ENCODE results near the gene PTDSS2.

The PTDSS2 gene

DNA sequence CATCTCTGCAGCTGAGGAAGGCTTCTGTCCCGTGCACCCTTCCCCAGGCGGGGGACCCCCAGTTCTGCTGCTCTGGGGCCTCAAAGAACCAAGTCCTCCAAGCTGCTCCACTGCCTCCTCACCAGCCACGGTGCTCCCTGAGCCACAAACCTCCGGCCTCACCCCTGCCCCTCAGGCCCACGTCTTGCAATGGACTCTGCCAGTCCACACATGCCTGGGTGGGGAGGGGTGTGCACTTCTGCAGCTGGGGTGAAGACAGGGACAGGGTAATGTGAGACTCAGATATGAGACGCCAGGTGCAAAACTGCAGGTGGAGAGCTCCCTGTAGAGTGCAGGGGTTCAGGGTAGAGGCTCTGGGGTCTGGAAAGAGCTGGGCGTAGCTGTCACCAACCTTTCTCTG lies 3.2 kb upstream of the PTDSS2 start:
- no peak for FAIRE-seq
- no peak for TF ChIP-seq POLR2AphosphoS5 (IDR thresholded peaks at IDR 0.05; ENCODE audit: low read depth, low read length)
- no peak for TF ChIP-seq POLR2A (IDR thresholded peaks at IDR 0.05; ENCODE audit: low read depth, low read length)
- TF ChIP-seq TAF1 (IDR thresholded peaks at IDR 0.05; ENCODE audit: borderline replicate concordance, low read depth, low read length) = no peak
- DNase-seq (ENCODE audit: insufficient read length) = no peak

- peak; percentile 98 for FAIRE-seq
Measured at GRCh38 chr11:447923-448731, 2.0 kb upstream of the PTDSS2 start.

GRCh38 chr11:450809-451451 lies 851 bp downstream of the PTDSS2 start:
- DNase-seq (ENCODE audit: insufficient read length) = peak; percentile 63
- TF ChIP-seq TAF1 (IDR thresholded peaks at IDR 0.05; ENCODE audit: borderline replicate concordance, low read depth, low read length) (no peak), POLR2A (IDR thresholded peaks at IDR 0.05; ENCODE audit: low read depth, low read length) (no peak)
- no peak for FAIRE-seq

More at GRCh38 chr11:447923-448731, 2.0 kb upstream of the PTDSS2 start:
- peak; percentile 91 for DNase-seq (ENCODE audit: insufficient read length)
- TF ChIP-seq POLR2AphosphoS5 (IDR thresholded peaks at IDR 0.05; ENCODE audit: low read depth, low read length) (peak; percentile 60), TAF1 (IDR thresholded peaks at IDR 0.05; ENCODE audit: borderline replicate concordance, low read depth, low read length) (no peak), POLR2A (IDR thresholded peaks at IDR 0.05; ENCODE audit: low read depth, low read length) (peak; percentile 76)

DNA sequence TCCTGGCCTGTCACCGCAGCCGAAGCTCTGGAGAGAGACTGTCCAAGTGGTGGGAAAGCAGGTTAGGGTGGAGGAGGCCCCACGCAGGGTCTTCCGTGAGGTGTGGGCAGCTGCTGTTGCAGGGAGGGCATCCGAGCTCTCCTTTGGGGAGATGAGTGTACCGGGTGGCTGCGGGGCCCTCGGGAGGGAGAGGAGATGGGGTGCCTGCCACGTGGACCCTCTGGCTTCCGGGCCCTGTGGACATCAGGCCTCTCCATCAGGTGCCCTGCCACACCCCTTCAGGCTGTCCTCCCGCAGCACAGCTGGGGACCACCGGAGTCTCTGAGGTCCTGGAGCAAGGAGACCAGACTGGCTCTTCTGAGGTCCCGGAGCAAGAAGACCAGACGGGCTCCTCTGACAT lies 1.7 kb downstream of the PTDSS2 start:
- no peak for TF ChIP-seq TAF1 (IDR thresholded peaks at IDR 0.05; ENCODE audit: borderline replicate concordance, low read depth, low read length)
- no peak for TF ChIP-seq POLR2A (IDR thresholded peaks at IDR 0.05; ENCODE audit: low read depth, low read length)
- TF ChIP-seq POLR2AphosphoS5 (IDR thresholded peaks at IDR 0.05; ENCODE audit: low read depth, low read length) = no peak
- no peak for DNase-seq (ENCODE audit: insufficient read length)
- FAIRE-seq = no peak

- no peak for FAIRE-seq
- DNase-seq (ENCODE audit: insufficient read length) = no peak
- TF ChIP-seq POLR2AphosphoS5 (IDR thresholded peaks at IDR 0.05; ENCODE audit: low read depth, low read length) (no peak), POLR2A (IDR thresholded peaks at IDR 0.05; ENCODE audit: low read depth, low read length) (no peak), TAF1 (IDR thresholded peaks at IDR 0.05; ENCODE audit: borderline replicate concordance, low read depth, low read length) (no peak)
Measured at GRCh38 chr11:452203-452744, 2.2 kb downstream of the PTDSS2 start.

DNA sequence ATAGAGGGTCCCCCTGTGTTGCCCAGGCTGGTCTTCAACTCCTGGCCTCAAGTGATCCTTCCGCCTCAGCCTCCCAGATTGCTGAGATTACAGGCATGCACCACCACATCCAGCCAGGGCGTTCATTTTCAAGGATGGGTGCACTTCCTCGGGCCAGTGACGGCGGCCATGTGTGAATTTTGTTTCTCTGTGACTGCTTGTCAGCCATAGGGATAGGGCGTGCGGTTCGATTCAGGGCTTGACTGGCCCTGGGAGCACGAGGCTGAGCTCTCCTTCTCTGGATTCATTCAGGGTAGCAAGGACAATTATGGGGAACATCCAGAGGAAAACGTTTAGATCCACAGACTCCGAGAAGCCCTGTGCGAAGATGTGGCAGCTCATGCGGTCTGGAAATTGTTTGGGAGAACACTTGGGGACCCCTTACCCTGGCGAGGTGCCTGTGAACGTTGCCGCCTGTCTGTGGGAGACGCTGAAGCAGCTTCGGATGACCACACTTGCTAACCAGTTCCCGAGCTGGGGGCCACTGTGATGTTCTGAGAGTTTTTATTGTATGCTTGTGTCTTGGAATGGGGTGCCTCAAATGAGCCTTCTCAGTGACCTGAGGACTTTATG lies 2.9 kb downstream of the PTDSS2 start:
- no peak for FAIRE-seq
- TF ChIP-seq TAF1 (IDR thresholded peaks at IDR 0.05; ENCODE audit: borderline replicate concordance, low read depth, low read length) (no peak), POLR2A (IDR thresholded peaks at IDR 0.05; ENCODE audit: low read depth, low read length) (no peak), POLR2AphosphoS5 (IDR thresholded peaks at IDR 0.05; ENCODE audit: low read depth, low read length) (no peak)

DNA sequence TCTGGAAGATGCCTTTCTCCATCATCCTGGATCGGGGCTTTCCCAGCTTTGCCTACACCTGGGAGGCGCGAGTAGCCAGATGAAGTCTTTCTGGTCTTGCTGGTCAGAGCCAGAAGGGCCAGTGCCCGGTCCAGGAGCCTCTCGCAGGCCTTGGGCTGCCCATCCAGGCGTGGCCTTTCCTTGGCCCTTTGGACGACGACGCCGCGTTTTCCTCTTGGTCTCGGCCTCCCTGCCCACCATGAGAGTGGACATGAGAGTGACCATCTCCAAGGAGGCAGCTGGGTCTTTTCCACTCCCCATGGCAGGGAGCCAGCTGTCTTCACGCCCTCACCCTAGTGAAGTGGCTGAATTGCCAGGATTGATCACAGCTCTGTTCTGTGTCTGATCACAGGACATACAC lies 3.5 kb downstream of the PTDSS2 start:
- DNase-seq (ENCODE audit: insufficient read length) = no peak
- TF ChIP-seq POLR2AphosphoS5 (IDR thresholded peaks at IDR 0.05; ENCODE audit: low read depth, low read length) (no peak), POLR2A (IDR thresholded peaks at IDR 0.05; ENCODE audit: low read depth, low read length) (no peak), TAF1 (IDR thresholded peaks at IDR 0.05; ENCODE audit: borderline replicate concordance, low read depth, low read length) (no peak)
- FAIRE-seq = no peak

More for the DNA sequence above, 2.9 kb downstream of the PTDSS2 start:
- no peak for DNase-seq (ENCODE audit: insufficient read length)

DNA sequence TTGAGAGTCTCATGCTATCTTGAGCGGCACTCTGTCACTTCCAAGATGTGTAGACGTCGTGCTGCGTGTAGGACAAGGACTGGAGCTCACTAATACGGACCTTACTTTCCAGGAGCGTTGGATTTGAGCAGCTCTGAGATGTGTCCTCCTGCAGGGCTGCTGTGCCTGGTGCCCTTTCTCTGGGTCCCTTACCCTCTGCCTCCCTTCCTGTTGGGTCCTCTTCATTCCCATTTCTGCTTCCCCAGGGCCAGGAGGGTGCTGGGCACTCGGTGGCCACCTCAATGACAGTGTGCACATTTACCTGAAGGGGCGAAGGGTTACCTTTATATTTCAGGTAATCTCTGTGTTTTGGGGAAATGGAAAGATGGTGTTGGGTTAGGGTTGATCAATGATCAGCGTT lies 4.0 kb downstream of the PTDSS2 start:
- FAIRE-seq = no peak
- DNase-seq (ENCODE audit: insufficient read length) = no peak
- TF ChIP-seq TAF1 (IDR thresholded peaks at IDR 0.05; ENCODE audit: borderline replicate concordance, low read depth, low read length) = no peak
- no peak for TF ChIP-seq POLR2A (IDR thresholded peaks at IDR 0.05; ENCODE audit: low read depth, low read length)
- TF ChIP-seq POLR2AphosphoS5 (IDR thresholded peaks at IDR 0.05; ENCODE audit: low read depth, low read length) = no peak

DNA sequence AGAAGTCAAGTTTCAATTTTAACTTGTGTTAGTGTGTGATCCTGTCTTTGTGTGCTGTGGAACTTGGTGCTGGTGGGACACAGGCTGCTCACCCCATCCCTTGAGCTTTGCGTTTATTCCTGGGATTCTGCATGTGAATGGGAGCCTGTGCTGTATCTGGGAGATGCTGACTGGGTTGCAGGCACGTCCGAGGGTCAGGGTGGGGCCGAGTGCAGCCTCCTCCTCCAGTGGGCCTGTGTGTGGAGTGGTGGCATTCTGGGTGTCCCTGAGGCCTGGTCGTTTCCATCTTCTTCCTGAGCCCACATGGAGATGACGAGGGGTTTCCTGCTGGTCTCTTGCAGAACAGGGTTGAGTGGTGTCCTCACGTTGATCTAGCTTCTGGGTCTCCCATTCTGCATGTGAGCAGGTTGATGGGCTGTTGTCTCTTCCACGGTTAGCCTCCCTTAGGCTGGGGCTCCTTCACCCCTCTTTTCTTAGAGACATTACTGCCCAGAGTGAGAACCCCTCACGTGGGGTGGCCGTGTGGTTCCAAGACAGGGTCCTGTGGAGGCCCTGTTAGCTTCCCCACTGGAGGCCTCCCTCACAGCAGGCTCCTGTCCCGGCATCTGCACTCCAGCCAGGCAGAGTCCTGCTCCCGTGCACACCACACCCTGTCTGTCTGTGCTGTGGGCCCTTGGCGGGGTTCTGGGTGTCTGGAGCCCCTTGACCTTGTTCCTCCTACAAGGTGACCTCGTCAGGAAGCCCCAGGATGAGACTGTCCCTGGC lies 4.9 kb downstream of the PTDSS2 start:
- TF ChIP-seq POLR2AphosphoS5 (IDR thresholded peaks at IDR 0.05; ENCODE audit: low read depth, low read length) = no peak
- TF ChIP-seq POLR2A (IDR thresholded peaks at IDR 0.05; ENCODE audit: low read depth, low read length) = no peak
- no peak for TF ChIP-seq TAF1 (IDR thresholded peaks at IDR 0.05; ENCODE audit: borderline replicate concordance, low read depth, low read length)
- FAIRE-seq (no peak), DNase-seq (ENCODE audit: insufficient read length) (no peak)

GRCh38 chr11:455566-456147 lies 5.6 kb downstream of the PTDSS2 start:
- no peak for DNase-seq (ENCODE audit: insufficient read length)
- TF ChIP-seq POLR2AphosphoS5 (IDR thresholded peaks at IDR 0.05; ENCODE audit: low read depth, low read length) (no peak), POLR2A (IDR thresholded peaks at IDR 0.05; ENCODE audit: low read depth, low read length) (no peak), TAF1 (IDR thresholded peaks at IDR 0.05; ENCODE audit: borderline replicate concordance, low read depth, low read length) (no peak)
- FAIRE-seq = peak; percentile 17

Data from GM12892 (cell line).